CD1c-positive myeloid dendritic cell (primary cell): ENCODE measurements around the gene KISS1.

Experiments
- DNase-seq: peaks from one replicate; pipeline ENCODE4 v3.0.0-alpha.2; 2016; ENCODE audit errors: extremely low spot score

KISS1 gene

GRCh38 chr1:204218552-204218951 is 22.3 kb upstream of the KISS1 start:
- DNase-seq: no peak

GRCh38 chr1:204217648-204218000 is 21.3 kb upstream of the KISS1 start:
- no peak for DNase-seq

- DNase-seq: no peak
Measured at GRCh38 chr1:204216880-204217647, 20.8 kb upstream of the KISS1 start.

- no peak for DNase-seq
Measured at GRCh38 chr1:204216236-204216635, 19.9 kb upstream of the KISS1 start.

GRCh38 chr1:204213668-204214662 is 17.7 kb upstream of the KISS1 start, which contains the start of gene GOLT1A:
GOLT1A (minus strand) TSS chr1:204213988; CDS start chr1:204213906, 82 bp downstream.
- peak; percentile 58 for DNase-seq

- no peak for DNase-seq
Measured at GRCh38 chr1:204212715-204213114, 16.4 kb upstream of the KISS1 start.

- no peak for DNase-seq
Measured at GRCh38 chr1:204211046-204211445, 14.8 kb upstream of the KISS1 start.

GRCh38 chr1:204207136-204207616 is 10.9 kb upstream of the KISS1 start:
- DNase-seq: peak; percentile 69

GRCh38 chr1:204206121-204206520 is 9.8 kb upstream of the KISS1 start:
- no peak for DNase-seq

- no peak for DNase-seq
Measured at GRCh38 chr1:204205486-204205885, 9.2 kb upstream of the KISS1 start.

- DNase-seq: no peak
Measured at GRCh38 chr1:204204944-204205343, 8.7 kb upstream of the KISS1 start.

GRCh38 chr1:204203206-204203767 is 7.0 kb upstream of the KISS1 start:
- no peak for DNase-seq

GRCh38 chr1:204202481-204202880 is 6.2 kb upstream of the KISS1 start:
- DNase-seq: no peak

- no peak for DNase-seq
Measured at GRCh38 chr1:204201348-204202040, 5.2 kb upstream of the KISS1 start.

- DNase-seq: no peak
Measured at GRCh38 chr1:204199579-204199978, 3.3 kb upstream of the KISS1 start.

GRCh38 chr1:204198348-204199340 is 2.4 kb upstream of the KISS1 start:
- no peak for DNase-seq

GRCh38 chr1:204197068-204197467 is 777 bp upstream of the KISS1 start:
- no peak for DNase-seq

GRCh38 chr1:204194771-204195170 is 1.5 kb downstream of the KISS1 start:
- no peak for DNase-seq

GRCh38 chr1:204194080-204194479 is 2.2 kb downstream of the KISS1 start:
- no peak for DNase-seq

- no peak for DNase-seq
Measured at GRCh38 chr1:204192589-204193352, 3.5 kb downstream of the KISS1 start.
